Measurements from ENCODE around the gene MAML2.

- TF ChIP-seq POLR2AphosphoS5 (IDR thresholded peaks at IDR 0.05; ENCODE audit: low read depth, low read length) (no peak), RFX5 (IDR thresholded peaks at IDR 0.05; ENCODE audit: low read length) (no peak), CTCF (IDR thresholded peaks at IDR 0.05) (no peak), SMC3 (IDR thresholded peaks at IDR 0.05; ENCODE audit: low read depth, low read length) (no peak), MXI1 (IDR thresholded peaks at IDR 0.05; ENCODE audit: low read depth, low read length) (no peak), MEF2A (IDR thresholded peaks at IDR 0.05; ENCODE audit: borderline replicate concordance, low read depth) (no peak), EZH2phosphoT487 (IDR thresholded peaks at IDR 0.05; ENCODE audit: borderline replicate concordance, low read depth) (no peak), TEAD4 (IDR thresholded peaks at IDR 0.05; ENCODE audit: borderline replicate concordance, insufficient read depth) (no peak), RCOR1 (IDR thresholded peaks at IDR 0.05; ENCODE audit: low read length) (no peak), FOXM1 (IDR thresholded peaks at IDR 0.05; ENCODE audit: low read depth) (no peak)
- TF ChIP-seq, protein P1, sequence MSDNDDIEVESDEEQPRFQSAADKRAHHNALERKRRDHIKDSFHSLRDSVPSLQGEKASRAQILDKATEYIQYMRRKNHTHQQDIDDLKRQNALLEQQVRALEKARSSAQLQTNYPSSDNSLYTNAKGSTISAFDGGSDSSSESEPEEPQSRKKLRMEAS (IDR thresholded peaks at IDR 0.05; ENCODE audit: low read depth) = no peak
- TF ChIP-seq, protein P2, sequence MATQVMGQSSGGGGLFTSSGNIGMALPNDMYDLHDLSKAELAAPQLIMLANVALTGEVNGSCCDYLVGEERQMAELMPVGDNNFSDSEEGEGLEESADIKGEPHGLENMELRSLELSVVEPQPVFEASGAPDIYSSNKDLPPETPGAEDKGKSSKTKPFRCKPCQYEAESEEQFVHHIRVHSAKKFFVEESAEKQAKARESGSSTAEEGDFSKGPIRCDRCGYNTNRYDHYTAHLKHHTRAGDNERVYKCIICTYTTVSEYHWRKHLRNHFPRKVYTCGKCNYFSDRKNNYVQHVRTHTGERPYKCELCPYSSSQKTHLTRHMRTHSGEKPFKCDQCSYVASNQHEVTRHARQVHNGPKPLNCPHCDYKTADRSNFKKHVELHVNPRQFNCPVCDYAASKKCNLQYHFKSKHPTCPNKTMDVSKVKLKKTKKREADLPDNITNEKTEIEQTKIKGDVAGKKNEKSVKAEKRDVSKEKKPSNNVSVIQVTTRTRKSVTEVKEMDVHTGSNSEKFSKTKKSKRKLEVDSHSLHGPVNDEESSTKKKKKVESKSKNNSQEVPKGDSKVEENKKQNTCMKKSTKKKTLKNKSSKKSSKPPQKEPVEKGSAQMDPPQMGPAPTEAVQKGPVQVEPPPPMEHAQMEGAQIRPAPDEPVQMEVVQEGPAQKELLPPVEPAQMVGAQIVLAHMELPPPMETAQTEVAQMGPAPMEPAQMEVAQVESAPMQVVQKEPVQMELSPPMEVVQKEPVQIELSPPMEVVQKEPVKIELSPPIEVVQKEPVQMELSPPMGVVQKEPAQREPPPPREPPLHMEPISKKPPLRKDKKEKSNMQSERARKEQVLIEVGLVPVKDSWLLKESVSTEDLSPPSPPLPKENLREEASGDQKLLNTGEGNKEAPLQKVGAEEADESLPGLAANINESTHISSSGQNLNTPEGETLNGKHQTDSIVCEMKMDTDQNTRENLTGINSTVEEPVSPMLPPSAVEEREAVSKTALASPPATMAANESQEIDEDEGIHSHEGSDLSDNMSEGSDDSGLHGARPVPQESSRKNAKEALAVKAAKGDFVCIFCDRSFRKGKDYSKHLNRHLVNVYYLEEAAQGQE (IDR thresholded peaks at IDR 0.05; ENCODE audit: low read depth, low read length) = no peak
Measured at GRCh38 chr11:96329855-96330510, 13.0 kb downstream of the MAML2 start.

Measured in SK-N-SH (cell line).